ENCODE data around the gene TNFAIP2. TPM values are rescaled to one million over a fixed set of nuclear protein-coding genes. Genes with fewer than 3 reads are reported as not detected.
A peak's percentile ranks its signal among the peaks of the same experiment; 100 is the strongest.

TNFAIP2 gene
- total and polyA plus RNA-seq, 9 of the 15 experiments (the other 6 are each of a cell fraction or from before 2014, with no cell fraction given) = 22.6 to 68.6 (median 44.6) TPM

DNA sequence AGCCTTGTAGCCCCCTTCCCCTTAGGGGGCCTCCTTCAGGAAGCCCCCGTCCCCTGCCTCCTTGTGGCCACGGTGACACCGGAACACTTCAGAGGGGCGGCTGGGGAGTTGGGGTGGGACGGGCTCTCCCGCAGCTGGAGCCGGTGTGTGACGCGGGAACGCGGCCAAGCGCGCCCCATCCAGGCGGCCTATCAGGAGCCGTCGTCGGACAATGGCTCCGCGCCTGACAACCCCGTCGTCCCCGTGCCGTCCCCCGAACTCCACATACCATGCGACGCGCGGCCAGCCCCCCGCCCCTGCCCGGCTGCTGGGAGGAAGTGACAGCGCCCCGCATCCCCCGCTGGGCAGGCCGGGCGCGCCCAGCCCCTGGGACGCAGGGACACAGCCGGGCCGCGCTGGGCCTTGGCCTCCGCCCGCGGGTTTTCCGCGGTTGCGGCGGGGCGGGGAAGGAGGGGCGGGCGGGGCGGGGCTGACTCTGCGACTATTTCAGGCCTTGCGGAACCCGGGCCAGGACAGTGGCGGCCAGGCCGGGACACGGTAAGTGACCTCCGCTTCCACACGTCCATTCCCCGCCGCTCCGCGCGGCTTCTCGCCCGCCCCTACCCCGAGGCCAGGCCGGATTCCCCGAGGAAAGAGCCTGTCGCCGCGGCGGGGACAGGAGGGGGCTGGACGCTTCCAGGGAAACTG is at the start of gene TNFAIP2 (continued):
- TF ChIP-seq ZNF140 (CRISPR knock-in tag; IDR thresholded peaks at IDR 0.05) (no peak), SMAD4 (CRISPR knock-in tag; conservative IDR thresholded peaks at IDR 0.05) (peak; percentile 49; the same call in 1 of the 2 replicates), ZNF232 (CRISPR knock-in tag; IDR thresholded peaks at IDR 0.05) (no peak), NCOA6 (IDR thresholded peaks at IDR 0.05) (peak; percentile 65), NBN (IDR thresholded peaks at IDR 0.05; ENCODE audit: low read depth) (no peak), MYBL2 (IDR thresholded peaks at IDR 0.05; ENCODE audit: low read depth) (no peak), MYBL2 (CRISPR knock-in tag; IDR thresholded peaks at IDR 0.05; ENCODE audit: borderline replicate concordance) (no peak), KLF6 (CRISPR knock-in tag; IDR thresholded peaks at IDR 0.05; ENCODE audit: borderline replicate concordance) (0 out of 2 replicates have a peak, but pooled peaks have one; percentile 23), TEAD1 (CRISPR knock-in tag; IDR thresholded peaks at IDR 0.05) (0 out of 4 replicates have a peak, but pooled peaks of 1 of the 2 experiments have one; percentile 22), ZFX (CRISPR knock-in tag; IDR thresholded peaks at IDR 0.05) (peak; percentile 88), GABPB1 (CRISPR knock-in tag; IDR thresholded peaks at IDR 0.05) (peak; percentile 12; the same call in 1 of the 2 replicates), PHF8 (IDR thresholded peaks at IDR 0.05; ENCODE audit: borderline replicate concordance, low read length) (peak; percentile 73; the same call in 1 of the 2 replicates)
- TF ChIP-seq, protein P1, sequence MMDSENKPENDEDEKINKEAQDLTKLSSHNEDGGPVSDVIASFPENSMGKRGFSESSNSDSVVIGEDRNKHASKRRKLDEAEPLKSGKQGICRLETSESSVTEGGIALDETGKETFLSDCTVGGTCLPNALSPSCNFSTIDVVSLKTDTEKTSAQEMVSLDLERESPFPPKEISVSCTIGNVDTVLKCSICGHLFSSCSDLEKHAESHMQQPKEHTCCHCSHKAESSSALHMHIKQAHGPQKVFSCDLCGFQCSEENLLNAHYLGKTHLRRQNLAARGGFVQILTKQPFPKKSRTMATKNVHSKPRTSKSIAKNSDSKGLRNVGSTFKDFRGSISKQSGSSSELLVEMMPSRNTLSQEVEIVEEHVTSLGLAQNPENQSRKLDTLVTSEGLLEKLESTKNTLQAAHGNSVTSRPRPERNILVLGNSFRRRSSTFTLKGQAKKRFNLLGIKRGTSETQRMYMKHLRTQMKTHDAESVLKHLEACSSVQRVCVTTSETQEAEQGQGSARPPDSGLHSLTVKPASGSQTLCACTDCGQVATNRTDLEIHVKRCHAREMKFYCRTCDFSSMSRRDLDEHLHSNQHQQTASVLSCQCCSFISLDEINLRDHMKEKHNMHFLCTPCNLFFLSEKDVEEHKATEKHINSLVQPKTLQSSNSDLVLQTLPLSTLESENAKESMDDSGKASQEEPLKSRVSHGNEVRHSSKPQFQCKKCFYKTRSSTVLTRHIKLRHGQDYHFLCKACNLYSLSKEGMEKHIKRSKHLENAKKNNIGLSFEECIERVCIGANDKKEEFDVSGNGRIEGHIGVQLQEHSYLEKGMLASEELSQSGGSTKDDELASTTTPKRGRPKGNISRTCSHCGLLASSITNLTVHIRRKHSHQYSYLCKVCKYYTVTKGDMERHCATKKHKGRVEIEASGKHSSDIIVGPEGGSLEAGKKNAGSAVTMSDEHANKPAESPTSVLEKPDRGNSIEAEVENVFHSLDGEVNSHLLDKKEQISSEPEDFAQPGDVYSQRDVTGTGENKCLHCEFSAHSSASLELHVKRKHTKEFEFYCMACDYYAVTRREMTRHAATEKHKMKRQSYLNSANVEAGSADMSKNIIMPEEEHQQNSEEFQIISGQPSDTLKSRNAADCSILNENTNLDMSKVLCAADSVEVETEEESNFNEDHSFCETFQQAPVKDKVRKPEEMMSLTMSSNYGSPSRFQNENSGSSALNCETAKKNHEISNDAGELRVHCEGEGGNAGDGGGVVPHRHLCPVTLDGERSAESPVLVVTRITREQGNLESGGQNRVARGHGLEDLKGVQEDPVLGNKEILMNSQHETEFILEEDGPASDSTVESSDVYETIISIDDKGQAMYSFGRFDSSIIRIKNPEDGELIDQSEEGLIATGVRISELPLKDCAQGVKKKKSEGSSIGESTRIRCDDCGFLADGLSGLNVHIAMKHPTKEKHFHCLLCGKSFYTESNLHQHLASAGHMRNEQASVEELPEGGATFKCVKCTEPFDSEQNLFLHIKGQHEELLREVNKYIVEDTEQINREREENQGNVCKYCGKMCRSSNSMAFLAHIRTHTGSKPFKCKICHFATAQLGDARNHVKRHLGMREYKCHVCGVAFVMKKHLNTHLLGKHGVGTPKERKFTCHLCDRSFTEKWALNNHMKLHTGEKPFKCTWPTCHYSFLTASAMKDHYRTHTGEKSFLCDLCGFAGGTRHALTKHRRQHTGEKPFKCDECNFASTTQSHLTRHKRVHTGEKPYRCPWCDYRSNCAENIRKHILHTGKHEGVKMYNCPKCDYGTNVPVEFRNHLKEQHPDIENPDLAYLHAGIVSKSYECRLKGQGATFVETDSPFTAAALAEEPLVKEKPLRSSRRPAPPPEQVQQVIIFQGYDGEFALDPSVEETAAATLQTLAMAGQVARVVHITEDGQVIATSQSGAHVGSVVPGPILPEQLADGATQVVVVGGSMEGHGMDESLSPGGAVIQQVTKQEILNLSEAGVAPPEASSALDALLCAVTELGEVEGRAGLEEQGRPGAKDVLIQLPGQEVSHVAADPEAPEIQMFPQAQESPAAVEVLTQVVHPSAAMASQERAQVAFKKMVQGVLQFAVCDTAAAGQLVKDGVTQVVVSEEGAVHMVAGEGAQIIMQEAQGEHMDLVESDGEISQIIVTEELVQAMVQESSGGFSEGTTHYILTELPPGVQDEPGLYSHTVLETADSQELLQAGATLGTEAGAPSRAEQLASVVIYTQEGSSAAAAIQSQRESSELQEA (IDR thresholded peaks at IDR 0.05; ENCODE audit: low read depth) = no peak
- TF ChIP-seq, protein P2, sequence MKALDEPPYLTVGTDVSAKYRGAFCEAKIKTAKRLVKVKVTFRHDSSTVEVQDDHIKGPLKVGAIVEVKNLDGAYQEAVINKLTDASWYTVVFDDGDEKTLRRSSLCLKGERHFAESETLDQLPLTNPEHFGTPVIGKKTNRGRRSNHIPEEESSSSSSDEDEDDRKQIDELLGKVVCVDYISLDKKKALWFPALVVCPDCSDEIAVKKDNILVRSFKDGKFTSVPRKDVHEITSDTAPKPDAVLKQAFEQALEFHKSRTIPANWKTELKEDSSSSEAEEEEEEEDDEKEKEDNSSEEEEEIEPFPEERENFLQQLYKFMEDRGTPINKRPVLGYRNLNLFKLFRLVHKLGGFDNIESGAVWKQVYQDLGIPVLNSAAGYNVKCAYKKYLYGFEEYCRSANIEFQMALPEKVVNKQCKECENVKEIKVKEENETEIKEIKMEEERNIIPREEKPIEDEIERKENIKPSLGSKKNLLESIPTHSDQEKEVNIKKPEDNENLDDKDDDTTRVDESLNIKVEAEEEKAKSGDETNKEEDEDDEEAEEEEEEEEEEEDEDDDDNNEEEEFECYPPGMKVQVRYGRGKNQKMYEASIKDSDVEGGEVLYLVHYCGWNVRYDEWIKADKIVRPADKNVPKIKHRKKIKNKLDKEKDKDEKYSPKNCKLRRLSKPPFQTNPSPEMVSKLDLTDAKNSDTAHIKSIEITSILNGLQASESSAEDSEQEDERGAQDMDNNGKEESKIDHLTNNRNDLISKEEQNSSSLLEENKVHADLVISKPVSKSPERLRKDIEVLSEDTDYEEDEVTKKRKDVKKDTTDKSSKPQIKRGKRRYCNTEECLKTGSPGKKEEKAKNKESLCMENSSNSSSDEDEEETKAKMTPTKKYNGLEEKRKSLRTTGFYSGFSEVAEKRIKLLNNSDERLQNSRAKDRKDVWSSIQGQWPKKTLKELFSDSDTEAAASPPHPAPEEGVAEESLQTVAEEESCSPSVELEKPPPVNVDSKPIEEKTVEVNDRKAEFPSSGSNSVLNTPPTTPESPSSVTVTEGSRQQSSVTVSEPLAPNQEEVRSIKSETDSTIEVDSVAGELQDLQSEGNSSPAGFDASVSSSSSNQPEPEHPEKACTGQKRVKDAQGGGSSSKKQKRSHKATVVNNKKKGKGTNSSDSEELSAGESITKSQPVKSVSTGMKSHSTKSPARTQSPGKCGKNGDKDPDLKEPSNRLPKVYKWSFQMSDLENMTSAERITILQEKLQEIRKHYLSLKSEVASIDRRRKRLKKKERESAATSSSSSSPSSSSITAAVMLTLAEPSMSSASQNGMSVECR (CRISPR knock-in tag; IDR thresholded peaks at IDR 0.05) = 0 out of 2 replicates have a peak, but pooled peaks have one; percentile 1

Measured in K562 (cell line).